Middle frontal gyrus (tissue), 1 donor: ENCODE results near the gene DLG2.

Experiments
- DNase-seq: peaks from one replicate; pipeline ENCODE4 v3.0.0-alpha.2; 2015; ENCODE audit warnings: low spot score; ENCODE audit errors: extremely low spot score

The DLG2 gene

DNA sequence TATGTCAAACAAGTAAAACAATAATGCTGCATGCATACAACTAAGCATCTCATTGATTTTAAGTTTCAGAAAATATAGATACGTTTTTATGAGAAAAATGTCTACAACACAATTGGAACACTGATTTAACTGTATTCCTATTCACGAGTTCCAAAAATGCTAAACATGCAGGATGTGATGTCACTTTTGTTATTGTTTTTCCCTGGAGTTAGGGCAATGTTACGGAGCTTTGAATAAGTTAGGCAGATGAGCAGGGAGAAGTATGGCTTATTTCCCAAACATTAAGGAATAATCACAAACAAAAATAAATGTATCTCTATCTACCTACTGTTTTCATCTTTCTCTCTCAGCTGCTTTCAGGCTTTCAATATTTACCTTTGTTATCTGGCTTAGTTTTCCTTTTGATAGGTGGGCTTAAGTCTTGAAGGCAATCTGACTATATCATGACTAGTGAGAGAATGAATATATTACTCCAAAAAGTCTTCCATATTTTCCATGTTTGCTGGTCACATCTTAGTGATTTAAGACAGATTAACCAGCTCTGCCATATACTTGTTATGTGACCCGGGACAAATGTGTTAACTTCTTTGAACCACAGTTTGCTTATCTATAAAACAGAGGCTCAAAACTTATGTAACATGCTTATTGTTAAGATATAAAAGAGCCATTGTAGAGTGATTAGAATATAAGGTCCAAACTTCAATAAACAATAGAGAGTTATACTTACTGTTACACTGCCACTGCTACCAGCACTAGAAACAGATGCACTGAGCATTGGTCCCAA lies 1486.6 kb downstream of the DLG2 start:
- no peak for DNase-seq

DNA sequence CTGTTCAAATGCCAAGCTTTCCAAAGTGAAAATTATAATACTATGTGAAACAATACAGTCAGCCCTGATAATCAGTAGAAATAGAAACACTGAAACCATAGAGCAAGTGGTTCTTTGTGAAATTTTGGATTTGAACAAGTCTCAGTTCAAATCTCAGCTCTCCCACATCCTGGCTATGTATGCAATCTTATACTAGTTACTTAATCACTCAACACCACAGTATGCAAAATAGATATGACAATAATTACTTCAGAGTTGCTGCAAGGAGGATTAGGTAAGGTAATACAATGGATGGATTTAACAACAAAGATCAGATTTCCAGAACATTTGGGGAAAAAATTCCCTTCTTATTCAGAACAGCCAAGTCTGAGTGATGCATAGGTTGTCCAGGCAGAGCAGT lies 1489.2 kb downstream of the DLG2 start:
- no peak for DNase-seq

DNA sequence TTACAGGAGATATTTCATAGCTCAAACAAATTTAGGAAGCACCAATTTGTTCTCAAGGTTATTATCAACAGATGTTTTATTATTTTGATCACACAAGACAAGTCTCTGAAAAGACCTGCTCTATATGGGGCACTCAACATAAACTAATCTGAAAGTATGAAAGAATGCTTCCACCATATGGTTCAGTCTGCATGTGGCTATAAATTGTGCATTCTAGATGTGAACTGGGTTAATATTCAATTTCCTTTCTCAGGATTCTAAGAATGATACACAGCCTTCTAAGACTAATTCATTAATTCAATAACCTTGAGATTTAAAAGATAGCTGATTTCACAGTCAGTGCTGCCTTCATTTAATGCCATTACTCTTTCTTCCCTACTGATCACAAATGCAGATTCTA lies 1489.6 kb downstream of the DLG2 start:
- no peak for DNase-seq

DNA sequence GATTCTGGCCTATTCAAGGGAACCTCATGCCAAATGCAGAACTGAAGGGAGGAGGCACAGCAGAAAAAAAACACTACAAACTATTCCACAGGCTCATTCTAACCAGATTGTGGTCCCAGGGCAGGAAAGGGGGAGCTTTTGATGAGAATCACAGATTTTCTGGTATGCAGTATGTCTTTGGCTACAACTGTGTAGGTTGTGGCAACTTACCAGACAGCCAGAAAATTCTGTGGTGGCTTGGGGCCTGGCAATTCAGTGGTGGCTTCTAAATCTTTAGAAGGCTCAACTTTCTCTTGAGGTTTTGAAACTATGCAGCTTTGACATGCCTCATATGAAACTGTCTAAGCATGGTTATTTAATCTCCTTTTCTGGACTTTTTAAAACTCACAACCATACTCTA lies 1490.2 kb downstream of the DLG2 start:
- DNase-seq, result no peak

DNA sequence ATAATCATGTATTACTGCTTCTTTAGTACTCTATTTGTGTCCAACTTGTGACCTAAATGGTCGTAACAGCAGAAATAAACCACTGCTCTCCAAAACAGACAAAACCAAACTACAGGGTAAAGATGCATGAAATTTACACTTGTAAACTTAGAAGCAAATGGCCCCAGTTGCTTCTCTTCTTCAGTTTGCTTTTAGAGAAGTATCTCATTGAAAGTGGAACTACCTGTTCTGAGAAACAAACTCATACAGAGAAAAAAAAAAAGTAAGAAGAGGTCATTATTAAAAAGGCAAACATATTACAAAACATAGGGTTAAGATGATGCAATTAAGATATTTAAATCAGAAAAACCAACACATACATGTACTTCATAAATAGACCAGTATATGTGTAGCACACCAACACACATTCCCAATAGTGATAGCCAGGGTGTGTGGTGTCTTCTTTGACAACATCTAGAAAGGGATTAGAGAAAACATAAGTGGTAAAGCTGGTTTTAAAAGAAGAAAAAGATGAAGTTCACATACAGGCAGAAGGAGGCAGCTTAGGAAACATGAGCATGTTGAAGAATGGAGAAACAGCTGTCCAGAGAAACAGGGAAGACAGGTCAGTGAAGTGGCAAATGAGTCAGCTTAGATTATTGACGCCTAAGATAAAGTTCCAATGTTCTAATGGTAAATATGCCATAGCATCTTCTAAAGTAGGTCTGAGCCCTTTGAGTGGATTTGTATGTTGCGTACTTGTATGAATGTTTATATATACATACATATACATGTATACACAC lies 1496.3 kb downstream of the DLG2 start:
- no peak for DNase-seq

DNA sequence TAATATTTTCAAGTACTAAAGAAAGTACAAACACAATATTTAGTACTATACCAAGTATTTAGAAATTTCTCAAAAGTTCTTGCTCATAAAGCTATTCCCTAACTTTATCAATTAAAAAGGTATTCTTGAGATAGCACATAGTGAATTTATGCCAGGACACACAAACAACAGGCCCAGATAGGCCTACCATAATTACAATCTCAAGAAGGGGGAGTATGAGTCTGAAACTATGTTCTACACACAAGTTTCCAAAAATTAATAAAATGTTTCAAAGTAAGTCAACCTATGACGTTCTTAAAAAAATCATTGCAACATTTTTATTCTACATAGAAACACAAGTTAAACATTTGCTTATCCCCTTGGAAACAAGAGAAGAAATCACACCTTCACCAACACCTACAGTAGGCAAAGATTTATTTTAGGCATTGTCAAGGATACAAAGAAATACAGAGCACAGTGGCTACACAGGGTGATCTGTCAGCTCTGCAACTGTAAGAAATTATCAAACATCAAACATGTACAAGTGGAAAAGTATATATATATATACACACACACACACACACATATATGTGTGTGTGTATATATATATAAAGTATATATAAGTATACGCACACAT lies 1497.1 kb downstream of the DLG2 start:
- no peak for DNase-seq

DNA sequence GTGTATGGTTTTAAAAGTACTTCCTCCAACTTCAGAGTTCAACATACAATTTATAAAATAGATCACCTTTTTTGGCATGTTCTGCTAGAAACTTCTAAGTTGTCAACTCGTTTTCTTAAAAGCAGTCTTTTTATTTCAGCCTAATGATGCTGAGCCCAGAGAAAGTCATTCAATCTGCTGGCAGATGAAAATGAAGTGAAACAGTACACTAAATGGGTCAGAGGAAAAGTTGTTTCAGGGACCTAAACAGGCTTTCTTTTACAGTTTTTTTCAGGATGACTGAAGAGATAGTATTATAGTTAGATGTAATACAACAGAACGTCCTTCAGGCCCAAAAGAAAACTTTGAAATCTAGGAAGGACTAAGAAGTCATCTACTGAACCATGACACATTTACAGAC lies 1498.3 kb downstream of the DLG2 start:
- no peak for DNase-seq

DNA sequence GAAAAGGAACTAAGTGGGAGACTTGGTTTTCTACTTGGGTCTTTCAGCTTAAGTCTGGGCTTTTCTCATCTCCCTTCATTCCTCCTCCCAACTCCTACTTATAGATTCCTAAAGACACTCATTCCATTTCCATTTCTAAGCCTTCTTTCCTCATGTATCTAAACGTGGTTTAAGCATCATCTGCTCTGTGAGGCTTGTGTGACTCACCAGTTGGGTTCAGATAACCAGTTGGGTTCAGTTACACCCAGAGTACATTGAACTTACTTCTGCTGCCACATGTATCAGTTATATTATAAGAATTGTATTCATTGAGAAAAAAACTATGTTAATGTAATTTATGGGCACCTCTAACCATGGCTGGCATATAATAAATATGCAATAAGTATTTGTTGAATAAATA lies 1509.8 kb downstream of the DLG2 start:
- no peak for DNase-seq

DNA sequence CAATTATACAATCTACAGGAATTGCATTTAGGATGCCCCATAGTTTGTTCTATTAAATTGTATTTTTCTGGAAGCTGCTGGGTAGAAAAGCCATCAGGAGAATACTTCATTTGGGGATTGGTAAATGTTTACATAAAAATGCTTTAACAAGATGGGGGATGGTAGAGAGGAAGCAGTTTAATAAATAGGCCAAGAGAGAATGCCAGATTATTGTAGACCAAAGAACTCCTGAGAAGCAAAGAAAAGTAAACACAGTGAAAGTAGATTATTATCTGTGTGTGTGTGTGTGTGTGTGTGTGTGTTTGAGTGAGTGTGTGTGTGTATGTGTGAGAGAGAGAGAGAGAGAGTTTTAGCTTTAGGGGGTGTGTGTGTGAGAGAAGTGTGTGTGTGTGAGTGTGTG lies 1520.6 kb downstream of the DLG2 start:
- no peak for DNase-seq

DNA sequence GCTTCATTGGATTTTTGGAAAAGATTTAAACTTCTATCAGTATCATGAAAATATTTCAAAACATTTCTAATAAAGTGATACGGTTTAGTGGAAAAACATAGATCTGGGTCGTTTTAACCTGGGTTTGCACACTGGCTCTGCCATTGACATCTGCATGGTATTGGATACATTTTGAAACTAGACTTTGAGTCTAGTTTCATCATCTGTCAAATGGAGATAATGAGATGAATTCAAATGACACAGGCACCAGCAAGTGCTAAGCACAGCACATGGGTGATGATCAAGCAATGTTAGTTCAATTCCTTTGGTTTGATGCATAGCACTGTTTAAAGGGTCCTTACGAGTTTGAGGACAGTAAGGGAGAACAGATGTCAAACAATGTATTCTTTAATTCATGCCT lies 1522.0 kb downstream of the DLG2 start:
- DNase-seq, result no peak

DNA sequence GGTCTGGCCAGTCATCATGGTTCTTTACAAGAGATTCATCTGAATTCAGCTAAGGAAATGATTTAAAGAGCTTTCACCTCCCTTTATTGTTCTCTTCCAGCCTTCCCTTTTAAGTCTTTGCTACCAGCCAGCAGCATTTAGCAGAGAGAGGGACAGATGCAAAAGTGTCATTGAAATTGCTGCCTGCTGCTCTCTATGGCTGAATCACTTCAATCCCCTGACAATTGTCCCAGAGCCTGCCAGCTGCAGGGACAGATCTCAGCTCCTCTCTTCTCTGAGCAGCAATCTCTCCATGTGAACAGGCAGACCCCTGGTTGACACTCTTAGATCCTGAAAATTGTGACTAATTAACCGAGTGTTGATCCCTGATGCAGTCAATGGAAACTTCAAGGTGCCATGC lies 1524.0 kb downstream of the DLG2 start:
- peak; percentile 46 for DNase-seq

DNA sequence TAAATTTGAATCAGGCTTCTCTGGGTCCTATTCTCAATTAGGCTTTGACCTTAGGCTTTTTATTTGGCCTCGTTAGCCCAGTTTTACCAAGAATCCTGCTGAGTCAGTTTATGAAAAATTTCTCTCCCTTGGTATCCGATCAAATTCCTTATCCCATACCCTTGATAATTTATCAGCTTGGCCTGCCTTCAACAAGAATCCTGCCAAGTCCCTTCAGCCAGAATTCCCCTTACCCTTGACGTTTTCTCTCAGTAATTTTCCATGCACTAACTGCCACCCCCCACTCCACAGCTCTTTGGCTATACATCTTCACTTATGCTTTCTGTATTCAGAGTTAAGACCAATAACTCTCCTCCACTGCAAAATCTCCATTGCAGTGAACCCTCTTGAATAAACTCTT lies 1530.0 kb downstream of the DLG2 start:
- DNase-seq, result no peak

DNA sequence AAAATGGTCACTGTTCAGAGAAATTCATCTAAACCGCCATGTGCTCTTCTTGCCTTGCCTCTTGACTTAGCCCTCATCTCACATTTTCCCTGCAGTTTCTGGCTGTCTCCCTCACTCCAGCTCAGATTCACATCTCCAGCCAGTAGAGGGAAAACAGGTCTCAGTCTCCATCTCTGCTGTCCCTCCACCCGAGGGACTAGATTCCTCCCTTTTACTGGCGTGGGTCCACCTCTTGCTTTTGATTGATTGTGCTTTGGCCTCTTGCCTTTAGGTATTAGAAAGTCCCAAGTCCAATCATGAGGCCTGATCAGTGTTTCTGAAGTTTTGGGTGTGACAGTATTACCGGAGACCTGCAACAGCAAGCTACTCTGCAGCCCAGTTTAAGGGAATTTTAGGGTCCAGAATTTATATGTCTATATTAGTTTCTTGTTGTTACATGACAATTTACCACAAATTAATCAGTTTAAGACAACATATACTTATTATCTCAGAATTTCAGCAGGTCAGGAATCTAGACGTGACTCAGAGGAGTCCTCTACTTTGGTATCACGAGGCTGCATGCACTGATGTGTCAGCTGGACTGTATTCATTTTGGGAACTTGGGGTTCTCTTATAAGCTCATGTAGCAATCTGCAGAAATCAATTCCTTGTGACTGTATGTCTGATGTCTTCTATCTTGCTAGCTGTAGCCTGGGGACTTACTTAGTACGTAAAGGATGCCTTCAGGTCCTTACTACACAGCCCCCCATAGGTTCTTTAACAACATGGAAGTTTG lies 1535.7 kb downstream of the DLG2 start:
- no peak for DNase-seq

DNA sequence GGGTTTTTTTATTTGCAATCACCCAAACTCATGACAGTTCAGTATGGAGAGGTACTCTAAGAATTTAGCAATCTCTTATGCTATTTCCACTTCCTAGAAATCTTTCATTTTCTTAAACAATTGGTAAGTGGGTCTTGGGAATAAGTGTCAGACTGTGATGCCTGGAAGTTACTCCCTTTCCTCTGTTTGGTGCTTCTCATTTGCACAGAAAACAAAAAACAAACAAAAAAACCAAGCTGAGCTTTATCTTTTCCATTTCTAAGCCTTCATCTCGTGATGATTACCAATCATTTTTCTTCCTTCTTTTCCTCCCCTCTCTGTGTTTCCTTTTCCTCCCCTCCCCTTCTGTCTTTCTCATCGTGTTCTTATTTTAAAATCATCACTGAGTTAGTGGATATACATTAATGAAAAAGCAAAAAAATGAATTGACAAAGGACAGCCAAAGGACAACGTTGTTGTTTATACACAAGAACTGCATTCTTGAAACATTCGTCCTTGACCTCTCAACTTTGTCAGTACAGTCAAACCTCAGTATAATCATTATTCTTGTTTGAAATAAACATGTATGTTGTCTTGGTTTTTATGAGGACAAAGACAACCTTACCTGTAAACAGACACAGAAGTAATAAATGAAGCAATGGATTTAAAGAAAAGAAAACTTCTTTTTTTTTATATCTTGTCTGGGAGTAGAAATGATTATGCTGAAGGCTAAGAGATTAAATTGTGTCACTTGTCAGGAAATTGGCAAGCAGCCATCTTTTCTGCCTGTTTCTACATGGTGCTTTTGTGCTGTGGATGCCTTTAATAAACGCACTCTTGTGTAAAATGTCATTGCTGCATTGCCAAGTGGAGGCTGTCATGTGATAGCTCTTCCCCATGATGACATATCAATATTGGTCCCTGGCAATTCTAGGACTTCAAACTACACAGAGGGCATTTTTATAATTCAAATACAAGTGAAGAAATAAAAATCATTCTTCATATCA lies 1537.8 kb downstream of the DLG2 start:
- peak; percentile 83 for DNase-seq

DNA sequence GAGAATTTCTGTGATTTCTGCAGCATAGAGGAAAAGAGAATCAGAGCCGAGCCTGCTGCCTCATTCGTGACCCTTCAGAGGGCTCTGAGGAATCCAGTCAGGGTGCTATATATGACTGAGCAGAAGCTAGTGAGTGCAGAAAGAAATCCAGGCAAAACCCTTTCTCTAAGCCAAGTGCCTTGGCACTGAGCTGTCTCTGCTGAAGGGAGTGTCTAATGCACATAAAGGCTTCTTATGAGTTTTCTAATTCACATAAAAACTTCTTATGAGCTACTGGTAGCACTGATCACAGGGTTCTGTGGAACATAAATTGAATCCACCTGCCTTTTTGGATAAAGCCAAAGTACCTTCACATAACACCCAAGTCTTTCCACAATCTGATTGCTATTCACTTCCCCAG lies 1555.3 kb downstream of the DLG2 start:
- no peak for DNase-seq

DNA sequence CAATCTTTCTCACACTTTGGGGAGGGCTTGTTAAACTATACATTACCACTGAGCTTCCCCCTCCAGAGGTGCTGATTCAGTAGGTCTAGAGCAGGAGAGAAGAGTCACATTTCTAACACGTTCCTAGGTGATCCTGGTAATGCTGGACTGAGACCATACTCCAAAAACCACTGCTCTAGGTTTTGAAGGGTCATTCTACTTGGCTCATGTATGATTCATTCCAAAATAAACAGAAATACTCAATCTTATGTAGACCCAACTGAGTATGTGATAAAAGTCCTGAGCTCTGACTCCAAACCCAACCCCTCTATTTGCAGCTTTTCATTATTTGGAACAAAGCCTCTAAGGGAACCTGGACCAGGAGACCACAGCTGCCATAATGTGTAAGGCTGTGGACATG lies 1558.1 kb downstream of the DLG2 start:
- no peak for DNase-seq

DNA sequence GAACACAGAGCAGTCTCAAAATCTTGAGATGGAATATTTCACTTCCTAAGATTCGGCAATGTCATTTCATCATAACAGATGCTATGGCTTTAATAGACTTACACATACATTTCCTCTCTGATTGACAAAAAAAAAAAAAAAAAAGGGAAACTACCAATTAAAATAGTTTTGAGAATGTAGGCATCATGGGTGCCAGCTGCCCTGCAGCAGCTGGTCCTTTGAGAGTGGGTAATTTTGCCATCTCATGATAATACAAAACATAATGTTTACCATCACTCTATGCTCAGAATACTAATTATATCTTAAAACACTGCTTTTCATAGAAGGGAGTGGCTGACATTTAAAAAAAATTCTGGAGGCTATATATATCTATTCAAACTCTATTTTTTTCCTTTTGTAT lies 1565.4 kb downstream of the DLG2 start:
- DNase-seq, result no peak

DNA sequence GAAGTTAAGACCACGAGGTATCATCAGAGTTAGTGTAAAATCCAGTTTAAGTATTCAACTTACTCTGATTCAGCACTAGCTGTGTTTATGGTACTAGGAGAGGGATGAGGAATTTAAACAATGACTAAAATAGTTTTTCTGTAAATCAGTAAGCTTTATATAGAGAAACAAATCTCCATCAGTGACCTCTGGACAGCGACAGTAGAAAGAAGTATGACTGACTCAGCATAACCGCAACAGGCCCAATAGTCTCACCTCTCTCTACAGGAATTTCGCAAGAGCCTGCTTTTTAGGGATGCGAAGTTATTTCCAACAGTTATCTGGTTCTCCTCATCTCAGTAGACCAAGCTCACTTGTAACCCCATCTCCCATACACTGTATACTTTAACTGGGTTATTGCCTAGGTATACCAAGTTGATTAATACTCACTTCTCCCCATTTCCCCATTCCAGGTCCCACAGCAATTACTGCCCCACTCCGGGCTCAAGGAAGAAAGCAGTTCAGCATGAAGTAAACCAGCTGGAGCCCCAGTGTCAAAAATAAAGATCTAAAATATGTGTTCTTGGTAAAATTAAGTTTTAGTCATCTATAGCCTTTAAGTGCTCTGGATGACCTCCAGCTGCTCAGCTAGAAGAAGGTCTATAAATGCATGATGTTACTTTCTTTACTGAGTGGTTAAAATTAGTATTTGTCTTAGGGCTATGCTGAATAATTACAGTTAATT lies 1570.3 kb downstream of the DLG2 start:
- no peak for DNase-seq

DNA sequence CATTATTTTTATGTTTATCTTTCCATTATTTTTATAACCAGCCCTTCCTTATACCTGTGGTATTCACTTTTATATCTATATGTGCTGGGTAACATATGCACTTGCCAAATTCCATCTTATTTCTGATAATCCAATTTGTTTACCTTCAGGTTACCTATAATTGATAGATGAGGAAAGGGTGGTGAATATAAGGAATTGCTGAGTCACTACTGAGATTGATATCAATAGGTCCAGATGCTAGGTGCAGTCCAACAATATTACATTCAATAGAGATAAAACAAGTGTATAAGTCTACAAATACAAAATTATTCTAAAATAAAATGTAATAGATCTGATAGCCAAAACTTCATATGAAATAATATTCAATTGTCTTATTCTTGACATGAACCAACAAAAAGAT lies 1582.0 kb downstream of the DLG2 start:
- DNase-seq, result no peak

DNA sequence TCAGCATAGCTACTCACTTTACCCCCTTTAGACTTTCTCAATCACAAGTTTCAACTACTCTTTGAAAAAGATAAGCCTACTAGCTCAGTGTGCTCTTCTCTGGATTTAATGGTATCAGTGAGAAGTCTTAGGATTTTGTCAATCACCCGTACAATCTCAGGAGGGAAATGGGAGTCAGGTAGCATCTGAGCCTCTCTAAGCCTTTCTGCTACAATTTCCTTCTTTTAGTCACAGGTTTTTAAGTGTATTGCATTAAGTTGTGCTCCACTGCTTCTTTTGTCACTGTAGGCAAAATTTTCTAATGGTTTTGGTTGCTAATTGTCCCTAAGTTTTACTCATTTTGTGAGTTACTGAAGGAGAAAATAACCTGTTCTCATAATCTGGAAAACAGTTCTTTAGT lies 1582.4 kb downstream of the DLG2 start:
- no peak for DNase-seq
